GM19324 (cell line): ENCODE data around the gene TIGD3.

ENCODE experiments used
- ATAC-seq: cut with Tn5 transposase; IDR thresholded peaks from one replicate; pipeline ENCODE4 v1.9.1; 2021; ENCODE audit warnings: mild to moderate bottlenecking, moderate library complexity; ENCODE audit not compliant: unreplicated experiment, low FRiP score

The TIGD3 gene, protein sequence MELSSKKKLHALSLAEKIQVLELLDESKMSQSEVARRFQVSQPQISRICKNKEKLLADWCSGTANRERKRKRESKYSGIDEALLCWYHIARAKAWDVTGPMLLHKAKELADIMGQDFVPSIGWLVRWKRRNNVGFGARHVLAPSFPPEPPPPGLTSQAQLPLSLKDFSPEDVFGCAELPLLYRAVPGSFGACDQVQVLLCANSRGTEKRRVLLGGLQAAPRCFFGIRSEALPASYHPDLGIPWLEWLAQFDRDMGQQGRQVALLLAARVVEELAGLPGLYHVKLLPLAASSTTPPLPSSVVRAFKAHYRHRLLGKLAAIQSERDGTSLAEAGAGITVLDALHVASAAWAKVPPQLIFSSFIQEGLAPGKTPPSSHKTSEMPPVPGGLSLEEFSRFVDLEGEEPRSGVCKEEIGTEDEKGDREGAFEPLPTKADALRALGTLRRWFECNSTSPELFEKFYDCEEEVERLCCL

GRCh38 chr11:65354265-65355012 is at the start of gene TIGD3:
Gene TIGD3, plus strand, starts transcription at chr11:65354751. Its CDS starts 1,058 bp downstream, at chr11:65355809.
- peak; percentile 89 for ATAC-seq

- no peak for ATAC-seq
Observed at GRCh38 chr11:65305501-65306268, 48.9 kb upstream of the TIGD3 start.

DNA sequence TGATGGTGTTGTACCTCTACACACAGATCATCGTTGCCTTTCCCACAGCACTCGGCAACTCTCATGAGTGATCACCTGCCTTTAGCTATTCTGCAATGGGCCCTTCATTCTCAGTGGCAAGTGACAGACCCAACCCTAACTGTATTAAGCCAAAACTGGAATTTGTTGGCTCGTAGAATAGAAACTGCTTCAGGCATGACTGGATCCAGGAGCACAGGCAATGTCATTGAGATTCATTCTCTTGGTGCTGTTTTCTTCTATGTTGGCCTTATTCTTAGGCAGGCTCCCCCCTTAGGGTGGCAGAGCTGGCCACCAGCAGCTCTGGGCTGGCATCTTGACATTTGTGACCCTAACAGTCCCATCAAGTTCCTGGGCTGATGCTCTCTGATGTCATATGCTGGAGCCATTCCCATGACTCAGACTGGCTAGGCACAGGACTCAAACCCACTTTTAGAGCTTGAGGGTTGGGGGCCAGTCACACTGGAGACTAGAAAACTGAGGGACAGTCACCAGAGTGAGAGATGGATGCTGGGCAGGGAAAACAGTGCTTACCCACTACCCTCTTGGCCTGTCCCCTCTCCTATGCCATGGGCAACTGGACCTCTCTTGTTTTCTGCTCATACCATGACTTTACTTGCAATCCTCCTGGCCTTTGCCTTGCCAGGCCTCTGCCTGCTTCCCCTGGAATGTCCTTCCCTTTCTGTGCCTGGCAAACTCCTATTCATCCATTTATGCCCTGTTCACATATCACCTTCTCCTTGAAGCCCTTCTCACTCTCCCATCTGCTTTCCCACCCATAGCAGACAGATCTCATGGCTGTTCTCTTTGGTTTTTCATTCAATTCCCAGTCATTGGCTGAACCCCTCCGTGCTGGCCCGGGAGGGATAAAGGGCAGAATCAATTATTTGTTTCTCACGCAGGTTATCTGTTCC is 47.0 kb upstream of the TIGD3 start:
- no peak for ATAC-seq

DNA sequence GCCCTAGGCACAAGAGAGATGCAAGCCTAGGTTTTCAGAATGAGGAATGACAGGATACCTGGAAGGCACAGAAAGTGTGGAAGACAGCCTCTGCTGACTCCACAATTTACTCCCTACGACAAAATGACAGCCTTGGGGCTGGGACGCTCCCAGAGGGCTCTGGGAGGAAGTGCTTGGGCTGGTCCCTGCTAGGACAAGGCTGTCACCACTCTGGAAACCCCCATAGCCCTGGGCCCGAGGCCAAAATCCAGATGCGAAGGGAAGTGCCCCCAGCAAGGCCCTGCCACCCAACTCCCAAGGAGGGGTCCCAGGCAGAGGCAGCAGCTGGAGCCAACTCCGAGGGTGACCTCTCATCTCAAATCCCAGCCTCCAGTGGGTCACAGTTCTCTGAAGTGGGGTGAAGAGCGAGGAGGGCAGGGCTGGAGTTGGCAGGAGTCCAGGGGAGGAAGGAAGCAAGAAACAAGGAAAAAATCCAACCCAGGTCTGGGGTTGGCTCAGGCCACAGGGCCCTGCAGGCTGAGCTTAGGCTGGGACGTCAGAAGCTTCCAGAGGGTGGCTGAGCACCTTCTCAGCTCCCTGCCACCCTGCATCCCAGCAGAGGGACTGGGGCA is 46.2 kb upstream of the TIGD3 start:
- no peak for ATAC-seq

DNA sequence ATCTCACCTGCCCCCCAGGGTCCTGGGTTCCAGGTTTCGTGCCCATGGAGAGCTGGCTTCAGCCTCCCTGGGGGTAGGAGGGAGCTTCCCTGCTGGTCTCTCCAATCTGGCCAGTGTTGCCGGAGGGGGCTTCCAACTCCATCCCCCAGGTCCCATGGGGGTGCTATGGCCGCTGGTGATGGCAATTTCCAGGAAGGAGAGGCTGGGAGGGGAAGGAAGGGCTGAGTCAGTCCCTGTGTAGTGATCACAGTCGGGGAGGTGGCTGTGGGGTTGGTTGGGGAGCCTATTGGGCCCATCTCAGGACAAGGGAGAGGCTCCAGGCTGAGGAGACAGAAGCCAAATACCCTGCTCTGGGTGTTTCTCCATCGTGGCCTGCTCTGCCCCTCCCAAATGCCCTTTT is 45.5 kb upstream of the TIGD3 start:
- no peak for ATAC-seq

GRCh38 chr11:65310215-65310614 is 44.3 kb upstream of the TIGD3 start:
- no peak for ATAC-seq

GRCh38 chr11:65310736-65311135 is 43.8 kb upstream of the TIGD3 start:
- no peak for ATAC-seq

GRCh38 chr11:65311170-65311678 is 43.3 kb upstream of the TIGD3 start:
- no peak for ATAC-seq

DNA sequence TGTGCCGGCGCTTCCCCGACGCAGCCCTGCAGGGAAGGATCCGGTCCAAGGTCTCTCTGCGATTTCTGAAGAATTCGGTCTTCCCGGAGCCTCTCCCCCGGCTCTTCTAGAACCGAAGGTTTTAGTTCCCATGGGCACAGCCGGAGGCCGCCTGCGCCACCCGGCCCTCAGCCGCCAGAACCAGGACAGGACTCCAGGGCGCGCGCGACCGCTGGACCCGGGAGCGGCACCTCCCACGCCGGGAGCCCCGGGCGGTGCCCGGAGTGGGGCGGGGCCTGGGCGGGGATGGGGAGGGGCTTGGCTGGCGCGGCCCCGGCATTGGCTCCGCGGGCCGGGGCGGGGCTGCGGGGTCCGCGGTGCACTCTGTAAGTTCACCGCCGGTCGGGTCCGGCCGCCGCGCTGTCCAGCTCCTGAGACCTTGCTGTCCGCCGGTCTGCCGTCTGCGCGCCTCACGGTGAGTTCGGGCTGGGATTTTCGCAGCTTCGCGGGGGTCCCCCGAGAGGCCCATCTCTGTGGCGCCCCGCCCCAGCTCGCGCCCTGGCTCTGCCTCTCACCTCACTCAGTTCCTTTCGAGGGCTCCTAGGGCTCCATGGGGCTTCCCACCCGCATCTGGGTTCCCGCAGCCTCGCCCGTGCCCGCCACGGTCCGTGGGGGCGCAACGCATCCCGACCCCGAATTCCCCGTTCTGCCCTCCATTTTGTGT is 39.9 kb upstream of the TIGD3 start, which contains the start of gene CDC42EP2:
Gene CDC42EP2, plus strand, starts transcription at position 366 of the 703 bp plus-strand sequence. CDS start 6,033 bp downstream, outside the sequence.
- peak; percentile 80 for ATAC-seq

DNA sequence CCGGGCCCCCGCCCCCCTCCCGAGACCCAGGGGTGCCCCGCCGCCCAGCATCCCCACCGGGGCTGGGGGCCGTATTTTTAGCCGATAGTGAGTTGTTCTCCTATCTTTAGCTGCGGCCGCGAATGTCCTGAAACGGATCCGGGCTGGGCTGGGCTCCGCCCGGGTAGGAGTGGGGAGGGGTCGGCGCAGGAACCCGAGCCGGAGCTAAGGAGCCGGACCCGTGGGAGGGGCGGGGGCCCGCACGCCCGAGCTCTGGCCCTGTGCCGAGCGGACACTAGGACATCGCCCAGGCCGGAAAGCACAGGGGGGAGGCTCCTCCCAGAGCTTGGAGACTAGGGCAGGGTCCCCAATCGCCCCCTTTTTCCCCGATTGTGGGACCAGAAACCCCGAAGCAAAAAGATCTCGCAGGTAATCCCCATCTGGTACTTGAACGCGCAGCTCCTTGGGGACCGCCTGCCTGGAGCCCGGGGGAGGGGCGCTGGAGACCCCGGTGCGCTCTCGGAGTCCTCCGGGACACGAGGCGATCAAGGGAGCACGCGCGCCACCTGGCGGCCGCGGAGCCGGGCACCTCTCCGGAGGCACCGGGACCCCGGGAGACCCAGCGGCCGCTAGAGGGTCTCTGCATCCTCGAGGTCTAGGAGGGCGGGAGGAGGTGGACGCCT is 39.2 kb upstream of the TIGD3 start:
- ATAC-seq, result peak; percentile 44

- no peak for ATAC-seq
Observed at GRCh38 chr11:65315866-65316226, 38.7 kb upstream of the TIGD3 start.

- no peak for ATAC-seq
Observed at GRCh38 chr11:65316227-65317024, 38.1 kb upstream of the TIGD3 start.

DNA sequence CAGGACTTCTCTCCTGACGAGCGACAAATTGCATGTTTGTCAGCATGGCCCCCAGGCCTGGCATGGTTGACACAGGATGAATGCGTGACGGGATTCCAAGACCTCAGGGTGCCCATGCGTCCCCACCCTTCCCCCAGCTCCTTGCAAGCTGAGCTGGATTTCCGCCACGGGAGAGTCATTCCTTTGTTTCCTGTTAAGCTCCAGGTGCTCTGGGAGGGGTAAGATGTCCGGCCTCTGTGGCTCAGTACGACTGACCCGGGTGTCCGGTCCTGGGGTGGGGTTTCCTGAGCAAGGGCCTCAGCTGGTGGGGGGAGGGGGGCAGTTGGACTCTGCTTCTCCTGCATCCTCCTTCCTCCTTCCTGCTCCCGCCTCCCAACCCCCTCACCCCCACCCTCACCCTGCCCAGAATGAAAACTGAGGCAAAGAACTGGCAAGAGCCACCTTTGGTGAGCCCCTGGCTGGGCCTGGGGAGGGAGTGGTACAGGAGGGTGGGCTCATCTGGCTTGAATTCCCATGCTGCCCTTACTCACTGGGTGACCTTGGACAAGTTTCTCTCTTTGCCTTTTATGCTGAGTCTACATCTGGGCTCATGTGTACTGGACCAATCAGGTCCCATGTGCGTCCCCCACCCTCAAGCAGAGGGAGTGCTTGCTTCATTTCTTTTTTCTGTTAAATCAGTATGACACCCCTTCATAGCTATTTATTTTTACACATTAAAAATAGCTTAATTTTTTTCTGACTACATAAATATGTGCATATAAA is 37.3 kb upstream of the TIGD3 start:
- ATAC-seq, result no peak

DNA sequence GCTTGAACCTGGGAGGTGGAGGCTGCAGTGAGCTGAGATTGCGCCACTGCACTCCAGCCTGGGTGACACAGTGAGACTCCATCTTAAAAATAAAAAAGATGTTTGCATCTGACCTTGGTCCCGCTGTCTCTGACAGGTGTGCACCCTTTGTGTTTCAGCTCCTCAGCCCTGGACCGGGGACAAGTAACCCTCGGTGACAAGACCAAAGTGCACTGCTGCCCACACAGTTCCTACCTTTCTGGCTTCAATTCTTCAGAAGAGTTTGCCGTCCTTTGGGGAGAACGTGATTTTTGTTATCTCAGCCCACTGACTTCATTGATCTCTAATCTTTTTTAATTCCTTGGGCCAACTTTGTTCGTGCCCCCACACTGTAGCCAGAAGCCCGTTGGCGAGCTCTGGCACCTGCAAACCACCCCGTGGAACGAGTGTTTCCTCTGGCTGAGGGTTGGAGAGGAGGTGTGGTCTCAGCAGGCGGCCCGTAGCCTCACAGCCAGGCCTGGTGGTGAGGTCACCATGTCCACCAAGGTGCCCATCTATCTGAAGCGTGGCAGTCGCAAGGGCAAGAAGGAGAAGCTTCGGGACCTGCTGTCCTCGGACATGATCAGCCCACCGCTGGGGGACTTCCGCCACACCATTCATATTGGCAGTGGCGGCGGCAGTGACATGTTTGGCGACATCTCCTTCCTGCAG is 34.0 kb upstream of the TIGD3 start:
- no peak for ATAC-seq

DNA sequence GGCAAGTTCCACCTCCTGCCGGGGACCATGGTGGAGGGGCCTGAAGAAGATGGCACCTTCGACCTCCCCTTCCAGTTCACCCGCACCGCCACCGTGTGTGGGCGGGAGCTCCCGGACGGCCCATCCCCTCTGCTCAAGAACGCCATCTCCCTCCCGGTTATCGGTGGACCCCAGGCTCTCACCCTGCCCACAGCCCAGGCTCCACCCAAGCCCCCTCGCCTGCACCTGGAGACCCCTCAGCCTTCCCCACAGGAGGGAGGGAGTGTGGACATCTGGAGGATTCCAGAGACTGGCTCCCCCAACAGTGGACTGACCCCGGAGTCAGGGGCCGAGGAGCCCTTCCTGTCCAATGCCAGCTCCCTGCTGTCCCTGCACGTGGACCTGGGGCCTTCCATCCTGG is 33.5 kb upstream of the TIGD3 start:
- ATAC-seq, result no peak
